ENCODE data around the gene PPFIA3.

The PPFIA3 gene

GRCh38 chr19:49160450-49161189 is 41.3 kb downstream of the PPFIA3 start:
- H3K9ac ChIP-seq = no peak overlapping the region
- H2AFZ ChIP-seq (ENCODE audit: low read depth) = no peak overlapping the region
- no peaks in the 10 kb centered on the region for H4K20me1 ChIP-seq (ENCODE audit: insufficient read depth)
- peaks cover 89% of the 10 kb centered on the region for H3K27me3 ChIP-seq (ENCODE audit: insufficient read depth, low read depth)
- peaks cover 12% of the 10 kb centered on the region for H3K4me1 ChIP-seq (ENCODE audit: low read depth, poor library complexity, severe bottlenecking)
- no peak for TF ChIP-seq CTCF (conservative IDR thresholded peaks at IDR 0.05; ENCODE audit: low read depth, low read length)
- H3K36me3 ChIP-seq (ENCODE audit: insufficient read depth) = no peaks in the 10 kb centered on the region
- H3K4me2 ChIP-seq = no peak overlapping the region
- H3K4me3 ChIP-seq (IDR thresholded peaks at IDR 0.05; ENCODE audit: insufficient read depth, low read depth, low read length) = no peak overlapping the region
- H3K27ac ChIP-seq = no peak overlapping the region
- no peaks in the 10 kb centered on the region for H3K79me2 ChIP-seq (ENCODE audit: insufficient read depth, low read depth)

GRCh38 chr19:49161987-49162386 is 42.6 kb downstream of the PPFIA3 start:
- H3K9ac ChIP-seq = no peak overlapping the region
- no peak overlapping the region for H3K4me2 ChIP-seq
- no peak overlapping the region for H3K4me3 ChIP-seq (IDR thresholded peaks at IDR 0.05; ENCODE audit: insufficient read depth, low read depth, low read length)
- no peaks in the 10 kb centered on the region for H3K79me2 ChIP-seq (ENCODE audit: insufficient read depth, low read depth)
- no peak overlapping the region for H2AFZ ChIP-seq (ENCODE audit: low read depth)
- no peaks in the 10 kb centered on the region for H3K36me3 ChIP-seq (ENCODE audit: insufficient read depth)
- H3K27ac ChIP-seq = no peak overlapping the region
- no peaks in the 10 kb centered on the region for H4K20me1 ChIP-seq (ENCODE audit: insufficient read depth)
- peaks cover 12% of the 10 kb centered on the region for H3K4me1 ChIP-seq (ENCODE audit: low read depth, poor library complexity, severe bottlenecking)
- TF ChIP-seq CTCF (conservative IDR thresholded peaks at IDR 0.05; ENCODE audit: low read depth, low read length) = no peak
- peaks cover 91% of the 10 kb centered on the region for H3K27me3 ChIP-seq (ENCODE audit: insufficient read depth, low read depth)

GRCh38 chr19:49165111-49165750 is 45.9 kb downstream of the PPFIA3 start:
- H3K4me3 ChIP-seq (IDR thresholded peaks at IDR 0.05; ENCODE audit: insufficient read depth, low read depth, low read length) = no peak overlapping the region
- no peak for TF ChIP-seq CTCF (conservative IDR thresholded peaks at IDR 0.05; ENCODE audit: low read depth, low read length)
- H3K9ac ChIP-seq = no peak overlapping the region
- H3K27me3 ChIP-seq (ENCODE audit: insufficient read depth, low read depth) = peaks cover 88% of the 10 kb centered on the region
- H3K79me2 ChIP-seq (ENCODE audit: insufficient read depth, low read depth) = no peaks in the 10 kb centered on the region
- H3K36me3 ChIP-seq (ENCODE audit: insufficient read depth) = no peaks in the 10 kb centered on the region
- H4K20me1 ChIP-seq (ENCODE audit: insufficient read depth) = no peaks in the 10 kb centered on the region
- peaks cover 16% of the 10 kb centered on the region for H3K4me1 ChIP-seq (ENCODE audit: low read depth, poor library complexity, severe bottlenecking)
- no peak overlapping the region for H3K27ac ChIP-seq
- no peak overlapping the region for H3K4me2 ChIP-seq
- no peak overlapping the region for H2AFZ ChIP-seq (ENCODE audit: low read depth)

- no peaks in the 10 kb centered on the region for H3K79me2 ChIP-seq (ENCODE audit: insufficient read depth, low read depth)
These were observed 46.5 kb downstream of the PPFIA3 start for GRCh38 chr19:49165865-49166301.

More at GRCh38 chr19:49165865-49166301, 46.5 kb downstream of the PPFIA3 start:
- Histone ChIP-seq H3K4me3 (IDR thresholded peaks at IDR 0.05; ENCODE audit: insufficient read depth, low read depth, low read length) (no peak overlapping the region), H4K20me1 (ENCODE audit: insufficient read depth) (no peaks in the 10 kb centered on the region), H3K4me1 (ENCODE audit: low read depth, poor library complexity, severe bottlenecking) (peaks cover 19% of the 10 kb centered on the region), H3K4me2 (no peak overlapping the region), H3K27me3 (ENCODE audit: insufficient read depth, low read depth) (peaks cover 88% of the 10 kb centered on the region), H2AFZ (ENCODE audit: low read depth) (no peak overlapping the region), H3K27ac (no peak overlapping the region), H3K9ac (no peak overlapping the region), H3K36me3 (ENCODE audit: insufficient read depth) (no peaks in the 10 kb centered on the region)
- TF ChIP-seq CTCF (conservative IDR thresholded peaks at IDR 0.05; ENCODE audit: low read depth, low read length) = no peak
